ENCODE results near the gene LIPG.

GRCh38 chr18:49534846-49535601, 26.8 kb upstream of the LIPG start:
- TF ChIP-seq CTCF (IDR thresholded peaks at IDR 0.05) (no peak), POLR2A (IDR thresholded peaks at IDR 0.05) (no peak)
